GM12878 (cell line): ENCODE measurements around the gene NAT8L. TPM values are rescaled to one million over a fixed set of nuclear protein-coding genes. Genes with fewer than 3 reads are reported as not detected.

Source experiments
- ATAC-seq: fragments of 200-7000 bp; cut with Tn5 transposase; 3 replicates; pipeline ENCODE4 v1.9.1; 2020; ENCODE audit warnings: mild to moderate bottlenecking, moderate library complexity
- BruUV-seq: library from RNA; stranded (reverse); fragments of 400-500 nt; replicated peaks from 2 replicates; lab custom pipeline; 2021; lab: Mats Ljungman, UMichigan
- CTCF ChIA-PET: fragments of 300-600 bp; sonication (Branson Sonifier 250); formaldehyde crosslinking; extraction: SDS; loops from one replicate; lab custom pipeline; 2021; ENCODE audit warnings: inconsistent platforms; lab: Yijun Ruan, JAX
- POLR2A ChIA-PET: fragments of 350-600 bp; formaldehyde crosslinking; extraction: SDS; loops from one replicate; lab custom pipeline; 2021; ENCODE audit warnings: inconsistent platforms; lab: Charles Lee
- RAD21 ChIA-PET: fragments of 300-600 bp; sonication (Branson Sonifier 250); formaldehyde crosslinking; loops from one replicate; lab custom pipeline; 2023; ENCODE audit warnings: antibody characterized with exemption; ENCODE audit not compliant: unreplicated experiment; lab: Charles Lee
- SMC1A ChIA-PET: fragments of 300-600 bp; sonication (Branson Sonifier 250); formaldehyde crosslinking; loops from one replicate; lab custom pipeline; 2023; ENCODE audit not compliant: unreplicated experiment, uncharacterized antibody; lab: Charles Lee
- DNase-seq: peaks from one replicate; pipeline ENCODE4 v3.0.0-alpha.2; 2011; ENCODE audit warnings: low read depth, low spot score
- FAIRE-seq: peaks from 3 replicates; lab custom pipeline; 2011; peaks lifted over from hg19 to GRCh38; lab: Jason Lieb, UNC
- H2AFZ ChIP-seq: 2 replicates; pipeline ENCODE4 v1.6.0; 2011; ENCODE audit warnings: low read depth, low read length, control low read depth; ENCODE audit not compliant: control insufficient read depth
- H3K27ac ChIP-seq: 2 replicates; pipeline ENCODE4 v1.5.1; 2011; ENCODE audit warnings: control low read depth; ENCODE audit not compliant: control insufficient read depth, insufficient read depth
- H3K27me3 ChIP-seq, 2 experiments: replicated peaks in 1 of 2; 2 replicates each; pipeline versions ENCODE4 v1.6.0 to v1.6.1; 2011; ENCODE audit warnings: low read length in 1 of 2; ENCODE audit not compliant: control insufficient read depth in 2 of 2, insufficient read depth in 2 of 2
- H3K36me3 ChIP-seq, 2 experiments: 2 replicates each; pipeline ENCODE4 v1.5.1; 2011; ENCODE audit warnings: low read length in 1 of 2; ENCODE audit not compliant: control insufficient read depth in 2 of 2, insufficient read depth in 2 of 2
- H3K4me1 ChIP-seq: 2 replicates; pipeline ENCODE4 v1.6.1; 2011; ENCODE audit warnings: mild to moderate bottlenecking, low read length, moderate library complexity, mixed read lengths; ENCODE audit not compliant: control insufficient read depth, insufficient read depth
- H3K4me2 ChIP-seq: 2 replicates; pipeline ENCODE4 v1.6.0; 2011; ENCODE audit warnings: control low read depth; ENCODE audit not compliant: control insufficient read depth, insufficient read depth
- H3K4me3 ChIP-seq: fragments of 200-600 bp; sonication (generic); 2 replicates; pipeline ENCODE4 v1.5.1; 2016
- H3K79me2 ChIP-seq: 2 replicates; pipeline ENCODE4 v1.6.0; 2011; ENCODE audit warnings: low read length; ENCODE audit not compliant: control insufficient read depth, insufficient read depth
- H3K9ac ChIP-seq: 2 replicates; pipeline ENCODE4 v1.8.0; 2011; ENCODE audit warnings: low read length, control low read depth, mixed read lengths; ENCODE audit not compliant: control insufficient read depth, insufficient read depth
- H3K9me3 ChIP-seq: replicated peaks from 3 replicates; pipeline ENCODE4 v1.5.1; 2011; ENCODE audit warnings: mild to moderate bottlenecking, low read length; ENCODE audit not compliant: control insufficient read depth, insufficient read depth
- H4K20me1 ChIP-seq: 2 replicates; pipeline ENCODE4 v1.6.0; 2011; ENCODE audit not compliant: control insufficient read depth, insufficient read depth
- EGR1 ChIP-seq, 2 experiments: IDR thresholded peaks; 1 replicate in 1 of 2; 2 replicates in 1 of 2; pipeline ENCODE4 v1.6.1; 2011 to 2012; ENCODE audit warnings: low read depth in 2 of 2, low read length in 2 of 2, borderline replicate concordance in 1 of 2, mild to moderate bottlenecking in 1 of 2, moderate library complexity in 1 of 2
- ESRRA ChIP-seq: IDR thresholded peaks from 2 replicates; pipeline ENCODE4 v1.6.1; 2012; ENCODE audit warnings: mild to moderate bottlenecking, low read length, improper control_type of control experiment
- KAT2A ChIP-seq: conservative IDR thresholded peaks from 2 replicates; pipeline ENCODE4 v1.6.1; 2011; ENCODE audit warnings: low read depth, low read length; ENCODE audit not compliant: control insufficient read depth
- LARP7 ChIP-seq: fragments of 450-650 bp; IDR thresholded peaks from 2 replicates; pipeline ENCODE4 v1.6.1; 2017; ENCODE audit warnings: mild to moderate bottlenecking
- MLLT1 ChIP-seq: fragments of 450-650 bp; IDR thresholded peaks from 2 replicates; pipeline ENCODE4 v1.6.1; 2016; ENCODE audit warnings: mild to moderate bottlenecking
- MXI1 ChIP-seq: fragments of 150-350 bp; IDR thresholded peaks from 2 replicates; pipeline ENCODE4 v1.6.1; 2011; ENCODE audit warnings: low read depth, mild to moderate bottlenecking, inconsistent platforms, low read length, improper control_type of control experiment
- NFYA ChIP-seq: IDR thresholded peaks from 2 replicates; pipeline ENCODE4 v1.6.1; 2011; ENCODE audit warnings: low read depth, mild to moderate bottlenecking, low read length, improper control_type of control experiment, borderline replicate concordance
- NR2C1 ChIP-seq: fragments of 450-650 bp; IDR thresholded peaks from 2 replicates; pipeline ENCODE4 v1.6.1; 2017; ENCODE audit warnings: antibody characterized with exemption, mild to moderate bottlenecking, moderate library complexity
- PAX8 ChIP-seq: fragments of 450-650 bp; IDR thresholded peaks from 2 replicates; pipeline ENCODE4 v1.6.1; 2017; ENCODE audit warnings: mild to moderate bottlenecking, moderate library complexity
- POU2F2 ChIP-seq: IDR thresholded peaks from 3 replicates; pipeline ENCODE4 v1.6.1; 2011; ENCODE audit warnings: low read depth, mild to moderate bottlenecking, low read length, borderline replicate concordance
- RB1 ChIP-seq: fragments of 450-650 bp; formaldehyde crosslinking; IDR thresholded peaks from 2 replicates; pipeline ENCODE4 v1.6.1; 2017; ENCODE audit warnings: mild to moderate bottlenecking, borderline replicate concordance
- RFX5 ChIP-seq: IDR thresholded peaks from 2 replicates; pipeline ENCODE4 v1.6.1; 2011; ENCODE audit warnings: low read depth, low read length, improper control_type of control experiment
- RUNX3 ChIP-seq: IDR thresholded peaks from 2 replicates; pipeline ENCODE4 v1.6.1; 2012; ENCODE audit warnings: low read length, inconsistent platforms
- SMAD1 ChIP-seq: fragments of 450-650 bp; IDR thresholded peaks from 2 replicates; pipeline ENCODE4 v1.6.1; 2018; ENCODE audit warnings: mild to moderate bottlenecking, low read depth; ENCODE audit not compliant: partially characterized antibody
- SPI1 ChIP-seq: IDR thresholded peaks from 2 replicates; pipeline ENCODE4 v1.6.1; 2011; ENCODE audit warnings: low read depth, mild to moderate bottlenecking, low read length, moderate library complexity, borderline replicate concordance; ENCODE audit not compliant: insufficient read depth
- SREBF2 ChIP-seq: IDR thresholded peaks from 2 replicates; pipeline ENCODE4 v1.6.1; 2012; ENCODE audit warnings: mild to moderate bottlenecking, low read length
- ZZZ3 ChIP-seq: IDR thresholded peaks from 2 replicates; pipeline ENCODE4 v1.6.1; 2011; ENCODE audit warnings: low read depth; ENCODE audit not compliant: control insufficient read depth, insufficient read length
- WGBS: methylation state at CpG from one replicate; pipeline ENCODE4 v1.1.6; 2016; ENCODE audit warnings: low lambda C conversion rate; ENCODE audit not compliant: insufficient replicate concordance, insufficient coverage; ENCODE audit errors: missing lambda C conversion rate; 5-methylcytosine and 5-hydroxymethylcytosine counted together
- in situ Hi-C: fragments of 300-500 bp; cut with MboI; formaldehyde crosslinking; loops from 9 replicates; pipeline ENCODE4 v1.14.3; 2018; ENCODE audit warnings: mixed read lengths
- intact Hi-C: fragments of 100-400 bp; cut with micrococcal nuclease; formaldehyde crosslinking; loops from one replicate; pipeline ENCODE4 v1.14.2; 2022; ENCODE audit not compliant: unreplicated experiment
- polyA plus RNA-seq, 11 experiments: library from polyadenylated mRNA; depleted of rRNA in 4 of 11; unstranded in 6 of 11; stranded (reverse) in 5 of 11; fragments of >200 nt; fragmentation: Nextera tagmentation in 4 of 11; fragmentation: Illumina TruSeq in 1 of 11; extraction: Ambion mirVana in 4 of 11; extraction: Trizol in 1 of 11; gene quantifications; 1 replicate in 1 of 11; 2 replicates in 10 of 11; pipeline versions ENCODE4 v1.2.1 to v1.2.3, GENCODE V29; 2011 to 2016; ENCODE audit warnings: inconsistent platforms in 2 of 11, missing spikeins in 2 of 11, low read depth in 1 of 11
- total RNA-seq, 4 experiments: library from RNA; depleted of rRNA in 3 of 4; stranded (reverse); fragments of >200 nt in 3 of 4; fragmentation: Illumina TruSeq in 1 of 4; extraction: Trizol in 1 of 4; gene quantifications; 2 replicates each; pipeline versions ENCODE4 v1.2.1 to v1.2.3, GENCODE V29; 2013 to 2021
- TF ChIP-seq, protein P1 (sequence below): fragments of 450-650 bp; IDR thresholded peaks from 2 replicates; pipeline ENCODE4 v1.6.1; 2018; ENCODE audit warnings: borderline replicate concordance, mild to moderate bottlenecking; ENCODE audit not compliant: partially characterized antibody
- TF ChIP-seq, protein P2 (sequence below): IDR thresholded peaks from 2 replicates; pipeline ENCODE4 v1.6.1; 2011; ENCODE audit warnings: low read depth, low read length, improper control_type of control experiment, borderline replicate concordance

NAT8L gene
- total and polyA plus RNA-seq, 10 of the 15 experiments (the other 5 are each of a cell fraction or from before 2014, with no cell fraction given): 0.01 to 0.31 (median 0.11) TPM; not detected in 5

- Histone ChIP-seq H3K79me2 (no peaks in the 10 kb centered on the region), H3K9ac (no peak overlapping the region), H3K27me3 (no peaks in the 10 kb centered on the region; a peak in 1 of 4 replicates), H3K27ac (no peak overlapping the region), H3K36me3 (no peaks in the 10 kb centered on the region), H4K20me1 (no peaks in the 10 kb centered on the region), H3K4me3 (no peak overlapping the region), H3K4me1 (no peaks in the 10 kb centered on the region), H2AFZ (no peak overlapping the region), H3K9me3 (no peaks in the 10 kb centered on the region), H3K4me2 (no peak overlapping the region)
- in situ Hi-C loops: no loop called here
- ChIA-PET RAD21 (no interaction called here), SMC1A (no interaction called here), CTCF (no interaction called here), POLR2A (no interaction called here)
- DNase-seq (no peak), ATAC-seq (no peak), FAIRE-seq (no peak)
- no TSS peak for BruUV-seq
- intact Hi-C loops: no loop called here
- 38% methylated on average over 10 of the region's 10 CpGs for WGBS
- TF ChIP-seq, protein P1, sequence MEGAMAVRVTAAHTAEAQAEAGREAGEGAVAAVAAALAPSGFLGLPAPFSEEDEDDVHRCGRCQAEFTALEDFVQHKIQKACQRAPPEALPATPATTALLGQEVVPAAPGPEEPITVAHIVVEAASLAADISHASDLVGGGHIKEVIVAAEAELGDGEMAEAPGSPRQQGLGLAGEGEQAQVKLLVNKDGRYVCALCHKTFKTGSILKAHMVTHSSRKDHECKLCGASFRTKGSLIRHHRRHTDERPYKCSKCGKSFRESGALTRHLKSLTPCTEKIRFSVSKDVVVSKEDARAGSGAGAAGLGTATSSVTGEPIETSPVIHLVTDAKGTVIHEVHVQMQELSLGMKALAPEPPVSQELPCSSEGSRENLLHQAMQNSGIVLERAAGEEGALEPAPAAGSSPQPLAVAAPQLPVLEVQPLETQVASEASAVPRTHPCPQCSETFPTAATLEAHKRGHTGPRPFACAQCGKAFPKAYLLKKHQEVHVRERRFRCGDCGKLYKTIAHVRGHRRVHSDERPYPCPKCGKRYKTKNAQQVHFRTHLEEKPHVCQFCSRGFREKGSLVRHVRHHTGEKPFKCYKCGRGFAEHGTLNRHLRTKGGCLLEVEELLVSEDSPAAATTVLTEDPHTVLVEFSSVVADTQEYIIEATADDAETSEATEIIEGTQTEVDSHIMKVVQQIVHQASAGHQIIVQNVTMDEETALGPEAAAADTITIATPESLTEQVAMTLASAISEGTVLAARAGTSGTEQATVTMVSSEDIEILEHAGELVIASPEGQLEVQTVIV: no peak
- TF ChIP-seq, protein P2, sequence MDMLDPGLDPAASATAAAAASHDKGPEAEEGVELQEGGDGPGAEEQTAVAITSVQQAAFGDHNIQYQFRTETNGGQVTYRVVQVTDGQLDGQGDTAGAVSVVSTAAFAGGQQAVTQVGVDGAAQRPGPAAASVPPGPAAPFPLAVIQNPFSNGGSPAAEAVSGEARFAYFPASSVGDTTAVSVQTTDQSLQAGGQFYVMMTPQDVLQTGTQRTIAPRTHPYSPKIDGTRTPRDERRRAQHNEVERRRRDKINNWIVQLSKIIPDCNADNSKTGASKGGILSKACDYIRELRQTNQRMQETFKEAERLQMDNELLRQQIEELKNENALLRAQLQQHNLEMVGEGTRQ: no peak
- TF ChIP-seq SREBF2: no peak
- TF ChIP-seq ZZZ3: no peak
- TF ChIP-seq RFX5: no peak
- TF ChIP-seq PAX8: no peak
- no peak for TF ChIP-seq MLLT1
- TF ChIP-seq SMAD1: no peak
- TF ChIP-seq KAT2A: no peak
- TF ChIP-seq RUNX3: no peak
- no peak for TF ChIP-seq MXI1
- no peak for TF ChIP-seq LARP7
- TF ChIP-seq SPI1: no peak
- no peak for TF ChIP-seq POU2F2
- no peak for TF ChIP-seq RB1
- TF ChIP-seq NFYA: no peak
- no peak for TF ChIP-seq EGR1 (IDR thresholded peaks at IDR 0.05; ENCODE audit: borderline replicate concordance in 1 of 2, low read depth in 2 of 2, low read length in 2 of 2)
- TF ChIP-seq ESRRA: no peak
- no peak for TF ChIP-seq NR2C1
Observed at GRCh38 chr4:2051086-2051485, 8.0 kb upstream of the NAT8L start.
